K562 (cell line): ENCODE measurements around the gene LRRC47. TPM values are rescaled to one million over a fixed set of nuclear protein-coding genes. Genes with fewer than 3 reads are reported as not detected.

Experiments
- EGR1 ChIP-seq: fragments of 450-650 bp; conservative IDR thresholded peaks from 2 replicates; pipeline ENCODE4 v1.6.1; 2017; ENCODE audit warnings: mild to moderate bottlenecking
- HDAC2 ChIP-seq: fragments of 450-650 bp; IDR thresholded peaks from 2 replicates; pipeline ENCODE4 v1.6.1; 2016; ENCODE audit warnings: mild to moderate bottlenecking
- MYNN ChIP-seq, 2 experiments: sonication (generic); formaldehyde crosslinking in 1 of 2; IDR thresholded peaks; 2 replicates each; pipeline versions ENCODE4 v1.5.0 to v1.6.1; 2016 to 2020; ENCODE audit warnings: antibody characterized with exemption in 1 of 2, missing genetic modification reagents in 1 of 2
- PHB ChIP-seq: fragments of 250-450 bp; sonication (Bioruptor Pico); IDR thresholded peaks from 2 replicates; pipeline ENCODE4 v1.5.0; 2021
- PML ChIP-seq: IDR thresholded peaks from 2 replicates; pipeline ENCODE4 v1.6.1; 2012; ENCODE audit warnings: low read length, inconsistent platforms
- RB1 ChIP-seq: fragments of 450-650 bp; IDR thresholded peaks from 2 replicates; pipeline ENCODE4 v1.6.1; 2017; ENCODE audit warnings: low read depth, mild to moderate bottlenecking
- SAP30 ChIP-seq: fragments of 200-600 bp; sonication (generic); IDR thresholded peaks from 2 replicates; pipeline ENCODE4 v1.6.1; 2012; ENCODE audit warnings: borderline replicate concordance, low read depth, mild to moderate bottlenecking, moderate library complexity, low read length, control low read depth, inconsistent platforms; ENCODE audit not compliant: insufficient read depth, poor library complexity, severe bottlenecking
- ZC3H4 ChIP-seq: sonication (generic); formaldehyde crosslinking; IDR thresholded peaks from 2 replicates; pipeline ENCODE4 v1.9.0; 2021; ENCODE audit warnings: missing genetic modification reagents, borderline replicate concordance
- ZFP30 ChIP-seq: fragments of 250-450 bp; sonication (Bioruptor Pico); IDR thresholded peaks from 2 replicates; pipeline ENCODE4 v1.8.0; 2022; ENCODE audit warnings: moderate library complexity, mild to moderate bottlenecking, inconsistent platforms, borderline replicate concordance
- polyA plus RNA-seq, 8 experiments: library from polyadenylated mRNA; depleted of rRNA in 4 of 8; stranded (reverse) in 5 of 8; unstranded in 3 of 8; fragments of >200 nt; fragmentation: Nextera tagmentation in 2 of 8; fragmentation: Illumina TruSeq in 1 of 8; extraction: Ambion mirVana in 2 of 8; extraction: Trizol in 1 of 8; gene quantifications; 2 replicates each; pipeline versions ENCODE4 v1.2.1 to v1.2.3, GENCODE V29; 2011 to 2014; ENCODE audit warnings: inconsistent platforms in 1 of 8, missing spikeins in 1 of 8
- total RNA-seq, 7 experiments: library from RNA; depleted of rRNA in 6 of 7; stranded (reverse); fragments of >200 nt in 6 of 7; fragmentation: Illumina TruSeq in 2 of 7; extraction: Trizol in 2 of 7; gene quantifications; 2 replicates each; pipeline versions ENCODE4 v1.2.1 to v1.2.3, GENCODE V29; 2011 to 2021; ENCODE audit warnings: low replicate concordance in 1 of 7
- TF ChIP-seq, protein P1 (sequence below): fragments of 450-650 bp; formaldehyde crosslinking; IDR thresholded peaks from 2 replicates; pipeline ENCODE4 v1.4.0; 2022; ENCODE audit warnings: mild to moderate bottlenecking, moderate library complexity
- TF ChIP-seq, protein P2 (sequence below): fragments of 450-650 bp; IDR thresholded peaks from 2 replicates; pipeline ENCODE4 v1.7.1; 2018; ENCODE audit warnings: mild to moderate bottlenecking, low read depth; ENCODE audit not compliant: partially characterized antibody
- TF ChIP-seq, protein P3 (sequence below): fragments of 250-450 bp; sonication (Bioruptor Pico); IDR thresholded peaks from 2 replicates; pipeline ENCODE4 v1.4.0; 2020
- TF ChIP-seq, protein P4 (sequence below): fragments of 450-650 bp; IDR thresholded peaks from 2 replicates; pipeline ENCODE4 v1.6.1; 2017; ENCODE audit warnings: antibody characterized with exemption, mild to moderate bottlenecking

LRRC47 gene
- total and polyA plus RNA-seq, 9 of the 15 experiments (the other 6 are each of a cell fraction or from before 2014, with no cell fraction given) = 4.6 to 68.0 (median 35.9) TPM

DNA sequence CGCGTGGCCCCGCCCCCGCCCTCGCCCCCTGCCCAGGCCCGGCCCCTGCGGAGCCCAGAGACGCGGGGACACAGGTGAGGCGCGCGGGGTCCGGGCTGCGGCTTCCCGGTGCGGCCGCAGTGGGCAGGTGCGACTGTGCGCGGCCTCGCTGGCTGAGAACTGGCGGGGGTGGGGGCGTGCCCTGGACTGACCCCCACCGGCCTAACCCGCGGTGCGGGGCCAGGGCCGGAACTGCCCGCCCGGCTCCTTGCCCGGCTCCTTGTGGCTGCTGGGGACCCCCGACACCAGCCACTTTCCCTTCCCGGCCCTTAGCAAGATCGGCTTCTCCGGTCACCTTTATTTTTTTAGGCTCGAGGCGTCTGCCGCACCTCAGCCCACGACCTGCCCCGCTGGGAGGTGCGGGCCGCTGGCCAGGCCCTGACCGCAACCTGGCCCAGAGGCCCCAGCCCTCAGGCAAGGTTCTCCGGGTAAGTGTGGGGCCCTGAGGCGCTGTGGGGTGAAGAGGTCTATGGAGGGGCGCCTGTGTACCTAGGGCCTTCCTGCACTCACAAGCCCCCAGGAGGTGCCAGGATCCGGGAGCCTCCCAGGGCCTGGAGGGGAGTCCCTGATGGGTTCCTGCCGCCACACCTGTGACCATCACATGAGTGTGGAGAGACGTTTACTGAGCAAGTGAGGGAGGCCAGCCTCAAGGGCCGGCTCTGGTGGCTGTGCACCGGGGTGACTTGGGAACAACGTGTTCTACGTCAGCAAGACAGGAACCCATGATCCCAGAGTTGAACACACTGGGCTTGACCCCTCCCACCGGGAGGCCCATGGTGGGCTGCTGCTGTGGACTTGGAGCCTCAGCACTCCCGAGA, 23.4 kb downstream of the LRRC47 start, which contains the start of gene SMIM1 (continued):
- TF ChIP-seq, protein P1, sequence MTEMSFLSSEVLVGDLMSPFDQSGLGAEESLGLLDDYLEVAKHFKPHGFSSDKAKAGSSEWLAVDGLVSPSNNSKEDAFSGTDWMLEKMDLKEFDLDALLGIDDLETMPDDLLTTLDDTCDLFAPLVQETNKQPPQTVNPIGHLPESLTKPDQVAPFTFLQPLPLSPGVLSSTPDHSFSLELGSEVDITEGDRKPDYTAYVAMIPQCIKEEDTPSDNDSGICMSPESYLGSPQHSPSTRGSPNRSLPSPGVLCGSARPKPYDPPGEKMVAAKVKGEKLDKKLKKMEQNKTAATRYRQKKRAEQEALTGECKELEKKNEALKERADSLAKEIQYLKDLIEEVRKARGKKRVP = peak; percentile 26; the same call in 1 of the 2 replicates
- TF ChIP-seq ZFP30 = no peak
- 0 out of 2 replicates have a peak, but pooled peaks have one; percentile 9 for TF ChIP-seq HDAC2
- TF ChIP-seq, protein P2, sequence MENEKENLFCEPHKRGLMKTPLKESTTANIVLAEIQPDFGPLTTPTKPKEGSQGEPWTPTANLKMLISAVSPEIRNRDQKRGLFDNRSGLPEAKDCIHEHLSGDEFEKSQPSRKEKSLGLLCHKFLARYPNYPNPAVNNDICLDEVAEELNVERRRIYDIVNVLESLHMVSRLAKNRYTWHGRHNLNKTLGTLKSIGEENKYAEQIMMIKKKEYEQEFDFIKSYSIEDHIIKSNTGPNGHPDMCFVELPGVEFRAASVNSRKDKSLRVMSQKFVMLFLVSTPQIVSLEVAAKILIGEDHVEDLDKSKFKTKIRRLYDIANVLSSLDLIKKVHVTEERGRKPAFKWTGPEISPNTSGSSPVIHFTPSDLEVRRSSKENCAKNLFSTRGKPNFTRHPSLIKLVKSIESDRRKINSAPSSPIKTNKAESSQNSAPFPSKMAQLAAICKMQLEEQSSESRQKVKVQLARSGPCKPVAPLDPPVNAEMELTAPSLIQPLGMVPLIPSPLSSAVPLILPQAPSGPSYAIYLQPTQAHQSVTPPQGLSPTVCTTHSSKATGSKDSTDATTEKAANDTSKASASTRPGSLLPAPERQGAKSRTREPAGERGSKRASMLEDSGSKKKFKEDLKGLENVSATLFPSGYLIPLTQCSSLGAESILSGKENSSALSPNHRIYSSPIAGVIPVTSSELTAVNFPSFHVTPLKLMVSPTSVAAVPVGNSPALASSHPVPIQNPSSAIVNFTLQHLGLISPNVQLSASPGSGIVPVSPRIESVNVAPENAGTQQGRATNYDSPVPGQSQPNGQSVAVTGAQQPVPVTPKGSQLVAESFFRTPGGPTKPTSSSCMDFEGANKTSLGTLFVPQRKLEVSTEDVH = no peak
- peak; percentile 54; the same call in 1 of the 2 replicates for TF ChIP-seq RB1
- TF ChIP-seq PHB (CRISPR knock-in tag) = 0 out of 2 replicates have a peak, but pooled peaks have one; percentile 32
- TF ChIP-seq SAP30 = no peak
- no peak for TF ChIP-seq ZC3H4 (CRISPR knock-in tag)
- TF ChIP-seq MYNN (IDR thresholded peaks at IDR 0.05) = no peak
- no peak for TF ChIP-seq MYNN (CRISPR knock-in tag; IDR thresholded peaks at IDR 0.05)
- TF ChIP-seq PML = no peak
- TF ChIP-seq, protein P3, sequence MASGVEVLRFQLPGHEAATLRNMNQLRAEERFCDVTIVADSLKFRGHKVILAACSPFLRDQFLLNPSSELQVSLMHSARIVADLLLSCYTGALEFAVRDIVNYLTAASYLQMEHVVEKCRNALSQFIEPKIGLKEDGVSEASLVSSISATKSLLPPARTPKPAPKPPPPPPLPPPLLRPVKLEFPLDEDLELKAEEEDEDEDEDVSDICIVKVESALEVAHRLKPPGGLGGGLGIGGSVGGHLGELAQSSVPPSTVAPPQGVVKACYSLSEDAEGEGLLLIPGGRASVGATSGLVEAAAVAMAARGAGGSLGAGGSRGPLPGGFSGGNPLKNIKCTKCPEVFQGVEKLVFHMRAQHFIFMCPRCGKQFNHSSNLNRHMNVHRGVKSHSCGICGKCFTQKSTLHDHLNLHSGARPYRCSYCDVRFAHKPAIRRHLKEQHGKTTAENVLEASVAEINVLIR = peak; percentile 53; the same call in 1 of the 2 replicates
- peak; percentile 46 for TF ChIP-seq EGR1
- TF ChIP-seq, protein P4, sequence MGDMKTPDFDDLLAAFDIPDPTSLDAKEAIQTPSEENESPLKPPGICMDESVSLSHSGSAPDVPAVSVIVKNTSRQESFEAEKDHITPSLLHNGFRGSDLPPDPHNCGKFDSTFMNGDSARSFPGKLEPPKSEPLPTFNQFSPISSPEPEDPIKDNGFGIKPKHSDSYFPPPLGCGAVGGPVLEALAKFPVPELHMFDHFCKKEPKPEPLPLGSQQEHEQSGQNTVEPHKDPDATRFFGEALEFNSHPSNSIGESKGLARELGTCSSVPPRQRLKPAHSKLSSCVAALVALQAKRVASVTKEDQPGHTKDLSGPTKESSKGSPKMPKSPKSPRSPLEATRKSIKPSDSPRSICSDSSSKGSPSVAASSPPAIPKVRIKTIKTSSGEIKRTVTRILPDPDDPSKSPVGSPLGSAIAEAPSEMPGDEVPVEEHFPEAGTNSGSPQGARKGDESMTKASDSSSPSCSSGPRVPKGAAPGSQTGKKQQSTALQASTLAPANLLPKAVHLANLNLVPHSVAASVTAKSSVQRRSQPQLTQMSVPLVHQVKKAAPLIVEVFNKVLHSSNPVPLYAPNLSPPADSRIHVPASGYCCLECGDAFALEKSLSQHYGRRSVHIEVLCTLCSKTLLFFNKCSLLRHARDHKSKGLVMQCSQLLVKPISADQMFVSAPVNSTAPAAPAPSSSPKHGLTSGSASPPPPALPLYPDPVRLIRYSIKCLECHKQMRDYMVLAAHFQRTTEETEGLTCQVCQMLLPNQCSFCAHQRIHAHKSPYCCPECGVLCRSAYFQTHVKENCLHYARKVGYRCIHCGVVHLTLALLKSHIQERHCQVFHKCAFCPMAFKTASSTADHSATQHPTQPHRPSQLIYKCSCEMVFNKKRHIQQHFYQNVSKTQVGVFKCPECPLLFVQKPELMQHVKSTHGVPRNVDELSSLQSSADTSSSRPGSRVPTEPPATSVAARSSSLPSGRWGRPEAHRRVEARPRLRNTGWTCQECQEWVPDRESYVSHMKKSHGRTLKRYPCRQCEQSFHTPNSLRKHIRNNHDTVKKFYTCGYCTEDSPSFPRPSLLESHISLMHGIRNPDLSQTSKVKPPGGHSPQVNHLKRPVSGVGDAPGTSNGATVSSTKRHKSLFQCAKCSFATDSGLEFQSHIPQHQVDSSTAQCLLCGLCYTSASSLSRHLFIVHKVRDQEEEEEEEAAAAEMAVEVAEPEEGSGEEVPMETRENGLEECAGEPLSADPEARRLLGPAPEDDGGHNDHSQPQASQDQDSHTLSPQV = no peak
